Esophagus squamous epithelium (tissue), 4 donors: ENCODE results near the gene FILIP1L.

Experiments used
- POLR2A ChIP-seq, 4 donors: fragments of 450-650 bp; IDR thresholded peaks; one replicate each; pipeline ENCODE4 v1.6.1; 2017; ENCODE audit warnings: antibody characterized with exemption in 4 of 4, mild to moderate bottlenecking in 4 of 4, moderate library complexity in 3 of 4
- TF ChIP-seq, protein P1 (sequence below), 6 experiments: fragments of 450-650 bp in 4 of 6; fragments of 200-600 bp in 2 of 6; sonication (generic) in 2 of 6; IDR thresholded peaks; one replicate each; pipeline ENCODE4 v1.5.1; 2016 to 2019; ENCODE audit warnings: antibody characterized with exemption in 6 of 6, mild to moderate bottlenecking in 4 of 6, moderate library complexity in 4 of 6

DNA sequence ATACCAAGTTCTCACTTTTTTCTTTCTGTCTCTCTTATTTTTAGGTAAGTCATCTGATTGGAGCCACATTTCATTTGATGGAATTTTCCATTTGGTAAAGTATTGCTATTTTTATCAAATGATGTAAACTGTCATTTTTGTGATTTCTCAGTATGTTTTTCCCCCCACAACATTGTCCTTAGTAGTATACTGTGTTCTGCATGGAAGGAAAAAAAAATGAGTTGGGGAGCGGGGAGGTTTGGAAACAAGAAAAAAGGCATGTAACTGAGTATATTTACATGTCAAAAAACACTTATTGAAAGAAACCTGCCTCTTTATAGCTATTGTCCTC is 104.2 kb downstream of the FILIP1L start:
- TF ChIP-seq POLR2A (IDR thresholded peaks at IDR 0.05), result no peak
- TF ChIP-seq, protein P1, sequence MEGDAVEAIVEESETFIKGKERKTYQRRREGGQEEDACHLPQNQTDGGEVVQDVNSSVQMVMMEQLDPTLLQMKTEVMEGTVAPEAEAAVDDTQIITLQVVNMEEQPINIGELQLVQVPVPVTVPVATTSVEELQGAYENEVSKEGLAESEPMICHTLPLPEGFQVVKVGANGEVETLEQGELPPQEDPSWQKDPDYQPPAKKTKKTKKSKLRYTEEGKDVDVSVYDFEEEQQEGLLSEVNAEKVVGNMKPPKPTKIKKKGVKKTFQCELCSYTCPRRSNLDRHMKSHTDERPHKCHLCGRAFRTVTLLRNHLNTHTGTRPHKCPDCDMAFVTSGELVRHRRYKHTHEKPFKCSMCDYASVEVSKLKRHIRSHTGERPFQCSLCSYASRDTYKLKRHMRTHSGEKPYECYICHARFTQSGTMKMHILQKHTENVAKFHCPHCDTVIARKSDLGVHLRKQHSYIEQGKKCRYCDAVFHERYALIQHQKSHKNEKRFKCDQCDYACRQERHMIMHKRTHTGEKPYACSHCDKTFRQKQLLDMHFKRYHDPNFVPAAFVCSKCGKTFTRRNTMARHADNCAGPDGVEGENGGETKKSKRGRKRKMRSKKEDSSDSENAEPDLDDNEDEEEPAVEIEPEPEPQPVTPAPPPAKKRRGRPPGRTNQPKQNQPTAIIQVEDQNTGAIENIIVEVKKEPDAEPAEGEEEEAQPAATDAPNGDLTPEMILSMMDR (IDR thresholded peaks at IDR 0.05), result no peak
